DOHH2 (cell line): Measurements from ENCODE around the gene ZNF521.

Experiments
- H3F3A ChIP-seq: fragments of 200-600 bp; sonication (generic), shearing (Covaris generic); 2 replicates; pipeline ENCODE4 v1.6.0; 2016; ENCODE audit warnings: antibody characterized with exemption, mild to moderate bottlenecking; ENCODE audit not compliant: control insufficient read depth, insufficient read depth
- H3K27ac ChIP-seq: fragments of 200-600 bp; sonication (generic); 2 replicates; pipeline ENCODE4 v1.5.1; 2014; ENCODE audit warnings: low read depth, mild to moderate bottlenecking, low read length, moderate library complexity
- H3K27me3 ChIP-seq: fragments of 200-600 bp; sonication (generic); 2 replicates; pipeline ENCODE4 v1.6.1; 2014; ENCODE audit warnings: mild to moderate bottlenecking, low read length, mixed read lengths; ENCODE audit not compliant: control insufficient read depth
- H3K36me3 ChIP-seq: fragments of 200-600 bp; sonication (generic); 2 replicates; pipeline ENCODE4 v1.6.1; 2014; ENCODE audit warnings: mild to moderate bottlenecking, low read length, moderate library complexity, mixed read lengths; ENCODE audit not compliant: control insufficient read depth
- H3K4me1 ChIP-seq: fragments of 200-600 bp; sonication (generic); 2 replicates; pipeline ENCODE4 v1.6.1; 2014; ENCODE audit warnings: mild to moderate bottlenecking, low read length, mixed read lengths; ENCODE audit not compliant: control insufficient read depth
- H3K4me2 ChIP-seq: fragments of 200-600 bp; sonication (generic); 2 replicates; pipeline ENCODE4 v1.6.0; 2014; ENCODE audit warnings: mild to moderate bottlenecking, low read length, moderate library complexity
- H3K4me3 ChIP-seq: fragments of 200-600 bp; sonication (generic); 2 replicates; pipeline ENCODE4 v1.5.1; 2014; ENCODE audit warnings: mild to moderate bottlenecking, low read length, mixed read lengths
- H3K79me2 ChIP-seq: fragments of 200-600 bp; sonication (generic); 2 replicates; pipeline ENCODE4 v1.6.1; 2014; ENCODE audit warnings: mild to moderate bottlenecking, low read length, mixed read lengths; ENCODE audit not compliant: control insufficient read depth
- H3K9me2 ChIP-seq: fragments of 200-600 bp; sonication (generic); replicated peaks from 2 replicates; pipeline ENCODE4 v1.6.1; 2014; ENCODE audit warnings: mild to moderate bottlenecking, low read length, mixed read lengths; ENCODE audit not compliant: control insufficient read depth
- H3K9me3 ChIP-seq: fragments of 200-600 bp; sonication (generic); 2 replicates; pipeline ENCODE4 v1.6.1; 2014; ENCODE audit warnings: antibody characterized with exemption, low read length, mixed read lengths; ENCODE audit not compliant: control insufficient read depth, insufficient read depth
- H4K20me1 ChIP-seq: fragments of 200-600 bp; sonication (generic); 2 replicates; pipeline ENCODE4 v1.6.0; 2014; ENCODE audit warnings: low read depth, mild to moderate bottlenecking, antibody characterized with exemption, low read length, moderate library complexity; ENCODE audit not compliant: control insufficient read depth, insufficient read depth
- CTCF ChIP-seq: fragments of 200-600 bp; sonication (generic); IDR thresholded peaks from one replicate; pipeline ENCODE4 v1.5.1; 2014; ENCODE audit warnings: antibody characterized with exemption, mild to moderate bottlenecking, low read depth, low read length; ENCODE audit not compliant: poor library complexity, severe bottlenecking
- EZH2phosphoT487 ChIP-seq: fragments of 200-600 bp; sonication (generic); IDR thresholded peaks from 2 replicates; pipeline ENCODE4 v1.6.1; 2017; ENCODE audit warnings: borderline replicate concordance, mild to moderate bottlenecking, antibody characterized with exemption, low read length, moderate library complexity, mixed read lengths

Gene ZNF521

DNA sequence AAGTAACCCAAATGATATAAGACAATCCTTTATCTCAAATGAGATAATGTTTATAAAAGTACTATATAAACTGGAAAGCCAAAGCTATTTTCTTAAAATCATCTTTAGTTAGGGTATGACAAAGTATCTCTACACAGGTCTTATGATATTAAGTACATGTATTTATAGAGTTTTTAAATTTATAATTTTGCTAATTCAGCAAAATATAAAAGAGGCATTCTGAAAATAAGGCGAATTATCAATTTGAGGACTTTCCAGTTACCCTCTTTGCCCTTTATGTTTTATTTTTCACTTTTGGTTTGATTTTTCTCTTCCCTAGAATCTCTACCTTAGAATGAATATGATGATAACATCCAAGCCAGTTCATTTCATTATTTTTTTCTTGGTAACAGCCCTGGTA, 115.2 kb downstream of the ZNF521 start:
- Histone ChIP-seq H3K36me3 (no peaks in the 10 kb centered on the region), H3K9me3 (no peaks in the 10 kb centered on the region), H3K4me3 (no peak overlapping the region), H3K4me1 (no peaks in the 10 kb centered on the region), H3K27me3 (peaks cover 3% of the 10 kb centered on the region; the same call in 1 of the 2 replicates), H4K20me1 (no peaks in the 10 kb centered on the region), H3F3A (no peaks in the 10 kb centered on the region), H3K9me2 (no peaks in the 10 kb centered on the region), H3K79me2 (no peaks in the 10 kb centered on the region), H3K27ac (no peak overlapping the region), H3K4me2 (no peak overlapping the region)
- no peak for TF ChIP-seq CTCF
- TF ChIP-seq EZH2phosphoT487, result no peak

DNA sequence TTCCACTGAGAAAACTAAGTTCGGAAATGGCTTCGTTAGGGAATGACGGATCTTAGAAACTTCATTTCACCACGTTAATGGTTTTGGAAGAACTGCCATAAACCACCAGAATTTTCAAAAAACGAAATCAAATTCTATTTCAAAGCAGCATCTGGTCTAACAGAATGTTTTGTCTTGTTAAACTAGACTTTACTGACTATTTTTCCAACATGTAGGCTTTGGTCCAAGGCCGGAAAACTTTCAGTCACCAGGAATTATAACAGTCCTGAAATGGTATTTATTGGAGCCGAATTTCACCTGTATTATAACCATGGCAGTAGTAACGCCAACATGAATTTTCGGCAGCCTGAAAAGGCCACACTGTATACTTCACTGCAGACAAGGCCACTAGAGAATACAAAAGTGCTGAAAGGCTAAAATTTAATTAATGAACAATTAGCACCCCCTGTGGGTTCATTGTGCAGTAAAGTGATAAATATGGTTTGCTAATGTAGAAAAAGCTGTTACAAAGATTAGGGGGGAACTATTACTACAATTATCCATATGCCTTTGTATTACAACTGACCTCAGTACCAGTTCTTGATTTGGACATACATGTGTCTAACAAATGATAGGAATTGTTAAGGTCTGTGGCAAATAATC, 116.4 kb downstream of the ZNF521 start:
- Histone ChIP-seq H3K4me2 (no peak overlapping the region), H3K9me3 (no peaks in the 10 kb centered on the region), H3K9me2 (no peaks in the 10 kb centered on the region)

DNA sequence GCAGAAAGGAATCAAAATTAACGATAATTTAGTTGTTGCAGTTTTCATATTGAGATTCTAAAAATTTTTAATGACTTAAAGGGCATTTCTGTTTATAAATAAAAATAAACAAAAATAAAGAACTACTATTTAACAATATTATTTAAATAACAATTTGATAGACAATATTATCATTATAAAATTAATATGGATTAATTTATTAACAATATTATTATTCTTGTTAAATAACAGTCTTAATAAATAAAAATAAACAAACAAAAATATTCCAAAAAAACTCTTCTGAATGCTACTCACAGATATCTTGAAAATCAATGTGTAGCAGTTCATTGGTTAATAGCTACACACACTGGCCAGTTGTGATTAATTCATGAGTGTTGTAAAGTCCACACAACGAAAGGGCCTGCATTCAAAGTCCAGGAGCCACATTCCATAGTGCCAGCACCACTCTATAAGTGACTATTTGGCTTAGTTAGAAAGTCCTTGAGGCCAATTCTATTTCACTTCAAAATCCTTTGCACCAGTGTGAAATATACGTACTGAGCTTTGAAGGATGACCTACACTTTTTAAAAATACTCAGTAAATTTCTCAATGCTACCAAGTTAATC, 117.1 kb downstream of the ZNF521 start:
- H3K36me3 ChIP-seq, result no peaks in the 10 kb centered on the region
- no peaks in the 10 kb centered on the region for H3K4me1 ChIP-seq
- no peaks in the 10 kb centered on the region for H3K79me2 ChIP-seq
- H4K20me1 ChIP-seq, result no peaks in the 10 kb centered on the region
- H3K27ac ChIP-seq, result no peak overlapping the region
- no peak overlapping the region for H3K4me3 ChIP-seq
- no peak overlapping the region for H3K4me2 ChIP-seq
- H3K27me3 ChIP-seq, result peaks cover 7% of the 10 kb centered on the region
- no peaks in the 10 kb centered on the region for H3K9me3 ChIP-seq
- H3F3A ChIP-seq, result no peaks in the 10 kb centered on the region
- no peak for TF ChIP-seq EZH2phosphoT487
- no peak for TF ChIP-seq CTCF
- no peaks in the 10 kb centered on the region for H3K9me2 ChIP-seq

More for the DNA sequence above, 116.4 kb downstream of the ZNF521 start:
- H3K4me1 ChIP-seq, result no peaks in the 10 kb centered on the region
- TF ChIP-seq EZH2phosphoT487 (no peak), CTCF (no peak)
- peaks cover 7% of the 10 kb centered on the region for H3K27me3 ChIP-seq
- no peak overlapping the region for H3K4me3 ChIP-seq
- no peaks in the 10 kb centered on the region for H3K79me2 ChIP-seq
- H3F3A ChIP-seq, result no peaks in the 10 kb centered on the region
- no peak overlapping the region for H3K27ac ChIP-seq
- H4K20me1 ChIP-seq, result no peaks in the 10 kb centered on the region
- H3K36me3 ChIP-seq, result no peaks in the 10 kb centered on the region
